ENCODE measurements around the gene ZMYM4.

DNA sequence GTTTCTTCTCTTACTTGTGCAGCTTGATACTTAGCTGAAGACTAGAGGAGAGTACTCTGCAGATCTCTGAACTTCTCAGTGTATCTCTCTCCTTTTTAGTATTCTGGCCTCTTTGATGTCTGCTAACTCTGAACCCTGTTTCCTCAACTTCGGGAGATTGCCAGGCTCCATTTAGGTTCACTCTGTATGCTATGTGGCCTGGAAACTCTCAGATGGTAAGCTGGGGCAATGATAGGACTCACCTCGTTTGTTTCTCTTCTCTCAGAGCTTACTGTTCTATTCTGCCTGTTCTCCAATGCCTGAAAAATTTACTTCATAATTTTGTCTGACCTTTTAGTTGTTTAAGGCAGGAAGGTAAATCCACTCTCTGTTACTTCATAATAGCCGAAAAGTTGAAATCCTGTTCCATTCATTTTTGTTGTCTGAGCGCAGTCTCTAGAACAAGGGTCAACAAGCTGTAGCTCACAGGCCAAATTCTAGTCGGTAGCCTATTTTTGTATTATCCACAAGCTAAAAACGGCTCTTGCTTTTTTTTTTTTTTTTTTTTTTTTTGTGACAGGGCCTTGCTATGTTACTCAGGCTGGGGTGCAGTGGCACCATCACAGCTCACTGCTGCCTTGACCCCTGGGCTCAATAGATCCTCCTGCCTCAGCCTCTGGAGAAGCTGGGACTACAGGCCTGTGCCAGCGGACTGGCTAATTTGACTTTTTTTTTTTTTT lies 33.3 kb downstream of the ZMYM4 start:
- no peak for TF ChIP-seq POLR2AphosphoS5 (IDR thresholded peaks at IDR 0.05)
- TF ChIP-seq EP300 (IDR thresholded peaks at IDR 0.05) = no peak
- TF ChIP-seq, protein P1, sequence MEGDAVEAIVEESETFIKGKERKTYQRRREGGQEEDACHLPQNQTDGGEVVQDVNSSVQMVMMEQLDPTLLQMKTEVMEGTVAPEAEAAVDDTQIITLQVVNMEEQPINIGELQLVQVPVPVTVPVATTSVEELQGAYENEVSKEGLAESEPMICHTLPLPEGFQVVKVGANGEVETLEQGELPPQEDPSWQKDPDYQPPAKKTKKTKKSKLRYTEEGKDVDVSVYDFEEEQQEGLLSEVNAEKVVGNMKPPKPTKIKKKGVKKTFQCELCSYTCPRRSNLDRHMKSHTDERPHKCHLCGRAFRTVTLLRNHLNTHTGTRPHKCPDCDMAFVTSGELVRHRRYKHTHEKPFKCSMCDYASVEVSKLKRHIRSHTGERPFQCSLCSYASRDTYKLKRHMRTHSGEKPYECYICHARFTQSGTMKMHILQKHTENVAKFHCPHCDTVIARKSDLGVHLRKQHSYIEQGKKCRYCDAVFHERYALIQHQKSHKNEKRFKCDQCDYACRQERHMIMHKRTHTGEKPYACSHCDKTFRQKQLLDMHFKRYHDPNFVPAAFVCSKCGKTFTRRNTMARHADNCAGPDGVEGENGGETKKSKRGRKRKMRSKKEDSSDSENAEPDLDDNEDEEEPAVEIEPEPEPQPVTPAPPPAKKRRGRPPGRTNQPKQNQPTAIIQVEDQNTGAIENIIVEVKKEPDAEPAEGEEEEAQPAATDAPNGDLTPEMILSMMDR (IDR thresholded peaks at IDR 0.05) = no peak
- no peak for TF ChIP-seq POLR2A (IDR thresholded peaks at IDR 0.05)

Measured in stomach (tissue), 4 donors.